Upper lobe of left lung (tissue), 6 donors: ENCODE measurements around the gene SHC2. TPM values are rescaled to one million over a fixed set of nuclear protein-coding genes. Genes with fewer than 3 reads are reported as not detected.

Experiments used
- ATAC-seq, 2 donors: fragments of 200-7000 bp; cut with Tn5 transposase; one replicate each; pipeline ENCODE4 v1.9.1; 2022; ENCODE audit warnings: mild to moderate bottlenecking in 2 of 2, moderate library complexity in 2 of 2; ENCODE audit not compliant: low FRiP score in 2 of 2
- DNase-seq, 2 donors: peaks; one replicate each; pipeline ENCODE4 v3.0.0-alpha.2; 2019 to 2020
- H3K27ac ChIP-seq, 4 donors: fragments of 200-600 bp; sonication (generic); one replicate each; pipeline ENCODE4 v1.5.1; 2016 to 2019
- H3K27me3 ChIP-seq, 4 donors: fragments of 200-600 bp; sonication (generic); one replicate each; pipeline ENCODE4 v1.5.1; 2017 to 2019
- H3K36me3 ChIP-seq, 4 donors: fragments of 200-600 bp; sonication (generic); one replicate each; pipeline ENCODE4 v1.5.1; 2016 to 2019
- H3K4me1 ChIP-seq, 4 donors: fragments of 200-600 bp; sonication (generic); one replicate each; pipeline ENCODE4 v1.5.1; 2018 to 2019
- H3K4me3 ChIP-seq, 4 donors: fragments of 200-600 bp; sonication (generic); one replicate each; pipeline ENCODE4 v1.5.1; 2017 to 2019; ENCODE audit warnings: mild to moderate bottlenecking in 2 of 4, moderate library complexity in 1 of 4
- H3K9me3 ChIP-seq, 4 donors: fragments of 200-600 bp; sonication (generic); one replicate each; pipeline ENCODE4 v1.5.1; 2018 to 2019
- CTCF ChIP-seq, 6 experiments: fragments of 450-650 bp in 4 of 6; fragments of 200-600 bp in 2 of 6; sonication (generic) in 2 of 6; IDR thresholded peaks; one replicate each; pipeline ENCODE4 v1.5.1; 2016 to 2019; ENCODE audit warnings: antibody characterized with exemption in 6 of 6
- EP300 ChIP-seq, 4 donors: sonication (generic); formaldehyde crosslinking; IDR thresholded peaks; one replicate each; pipeline ENCODE4 v1.5.1; 2017; ENCODE audit warnings: antibody characterized with exemption in 4 of 4, control low read depth in 2 of 4
- POLR2A ChIP-seq, 4 donors: fragments of 450-650 bp; IDR thresholded peaks; one replicate each; pipeline ENCODE4 v1.5.1; 2016 to 2017; ENCODE audit warnings: antibody characterized with exemption in 4 of 4, mild to moderate bottlenecking in 2 of 4
- POLR2AphosphoS5 ChIP-seq, 2 donors: sonication (generic); formaldehyde crosslinking; IDR thresholded peaks; one replicate each; pipeline ENCODE4 v1.5.1; 2017; ENCODE audit warnings: antibody characterized with exemption in 2 of 2
- WGBS, 2 donors: methylation state at CpG; one replicate each; pipeline ENCODE4 v1.1.5; 2017 to 2018; 5-methylcytosine and 5-hydroxymethylcytosine counted together
- total RNA-seq, 6 donors: library from RNA; depleted of rRNA in 4 of 6; stranded (reverse); fragments of >200 nt in 4 of 6; gene quantifications; one replicate each; pipeline versions ENCODE4 v1.1.0 to v1.2.1, GENCODE V29; 2016 to 2021
- donor health status: DM: no; HTN: no; CAD: no; lungs with moderate emphysema.
- donor health status: DM: no; HTN: yes; CAD: no; lungs with severe emphysema.

Gene SHC2
- total RNA-seq, 6 donors from 2014 or later, result 10.5 to 104 (median 22.5) TPM

GRCh38 chr19:472005-472858 is 11.4 kb upstream of the SHC2 start:
- WGBS, 2 donors, result 74 to 82% methylated on average over 20 to 23 of the region's 23 CpGs
- Histone ChIP-seq H3K4me1 (peaks cover 0 to 8% (median 7%) of the 10 kb centered on the region in 4 donors), H3K4me3 (no peak overlapping the region), H3K27ac (peak overlapping the region in 2 of 4 donors; percentile 10 to 13), H3K36me3 (no peaks in the 10 kb centered on the region), H3K27me3 (no peaks in the 10 kb centered on the region), H3K9me3 (no peaks in the 10 kb centered on the region)
- TF ChIP-seq POLR2A (IDR thresholded peaks at IDR 0.05) (no peak), POLR2AphosphoS5 (IDR thresholded peaks at IDR 0.05) (no peak), EP300 (IDR thresholded peaks at IDR 0.05) (no peak), CTCF (IDR thresholded peaks at IDR 0.05) (no peak)
- ATAC-seq, result no peak
- no peak for DNase-seq

- Histone ChIP-seq H3K9me3 (no peaks in the 10 kb centered on the region), H3K27me3 (no peaks in the 10 kb centered on the region), H3K36me3 (no peaks in the 10 kb centered on the region), H3K4me3 (no peak overlapping the region), H3K27ac (no peak overlapping the region), H3K4me1 (peaks cover 0 to 8% (median 7%) of the 10 kb centered on the region in 4 donors)
- 80% methylated on average over 8 to 19 of the region's 20 CpGs for WGBS, 2 donors
- DNase-seq, result no peak
- peak in 1 of 2 donors; percentile 22 for ATAC-seq
- TF ChIP-seq EP300 (IDR thresholded peaks at IDR 0.05) (no peak), CTCF (IDR thresholded peaks at IDR 0.05) (no peak), POLR2A (IDR thresholded peaks at IDR 0.05) (no peak), POLR2AphosphoS5 (IDR thresholded peaks at IDR 0.05) (no peak)
Observed at GRCh38 chr19:470701-471100, 9.9 kb upstream of the SHC2 start.

- DNase-seq (no peak), ATAC-seq (no peak)
- Histone ChIP-seq H3K27me3 (no peaks in the 10 kb centered on the region), H3K4me1 (peaks cover 0 to 5% (median 3%) of the 10 kb centered on the region in 4 donors), H3K36me3 (no peaks in the 10 kb centered on the region), H3K9me3 (no peaks in the 10 kb centered on the region), H3K4me3 (no peak overlapping the region), H3K27ac (no peak overlapping the region)
- 85 to 90% methylated on average over 7 of the region's 7 CpGs for WGBS, 2 donors
- no peak for TF ChIP-seq POLR2A (IDR thresholded peaks at IDR 0.05)
- TF ChIP-seq EP300 (IDR thresholded peaks at IDR 0.05), result no peak
- no peak for TF ChIP-seq POLR2AphosphoS5 (IDR thresholded peaks at IDR 0.05)
- no peak for TF ChIP-seq CTCF (IDR thresholded peaks at IDR 0.05)
Observed at GRCh38 chr19:469833-470232, 9.0 kb upstream of the SHC2 start.

- no peak for TF ChIP-seq POLR2A (IDR thresholded peaks at IDR 0.05)
- H3K4me1 ChIP-seq, result no peaks in the 10 kb centered on the region
- H3K4me3 ChIP-seq, result no peak overlapping the region
- ATAC-seq (no peak), DNase-seq (peak in 1 of 2 donors; percentile 57)
- 76 to 86% methylated on average over 10 to 26 of the region's 27 CpGs for WGBS, 2 donors
- no peak overlapping the region for H3K27ac ChIP-seq
- no peaks in the 10 kb centered on the region for H3K27me3 ChIP-seq
- no peaks in the 10 kb centered on the region for H3K36me3 ChIP-seq
- no peaks in the 10 kb centered on the region for H3K9me3 ChIP-seq
Observed at GRCh38 chr19:468587-469256, 7.9 kb upstream of the SHC2 start.

- TF ChIP-seq POLR2A (IDR thresholded peaks at IDR 0.05) (no peak), EP300 (IDR thresholded peaks at IDR 0.05) (no peak), CTCF (IDR thresholded peaks at IDR 0.05) (no peak), POLR2AphosphoS5 (IDR thresholded peaks at IDR 0.05) (no peak)
- Histone ChIP-seq H3K9me3 (no peaks in the 10 kb centered on the region), H3K36me3 (no peaks in the 10 kb centered on the region), H3K4me3 (no peak overlapping the region), H3K27me3 (no peaks in the 10 kb centered on the region), H3K27ac (no peak overlapping the region), H3K4me1 (no peaks in the 10 kb centered on the region)
- DNase-seq, result peak in 1 of 2 donors; percentile 70
- WGBS, 2 donors, result 79 to 85% methylated on average over 11 of the region's 11 CpGs
- peak in 1 of 2 donors; percentile 8 for ATAC-seq
Observed at GRCh38 chr19:467554-467953, 6.7 kb upstream of the SHC2 start.
